Brain pericyte (primary cell): ENCODE measurements around the gene DDAH2.
"Not testable (repeated sequence)": the region's sequence is repeated elsewhere in the genome, so short reads cannot be mapped to it uniquely, and the experiment has no call there.

Experiments
- DNase-seq: peaks from one replicate; pipeline ENCODE4 v3.0.0-alpha.2; 2012; ENCODE audit warnings: low read depth, low spot score

DDAH2 gene

GRCh38 chr6:31713991-31714684 is 15.0 kb downstream of the DDAH2 start:
- DNase-seq, result no peak

GRCh38 chr6:31713465-31713864 is 15.6 kb downstream of the DDAH2 start:
- DNase-seq, result no peak

DNA sequence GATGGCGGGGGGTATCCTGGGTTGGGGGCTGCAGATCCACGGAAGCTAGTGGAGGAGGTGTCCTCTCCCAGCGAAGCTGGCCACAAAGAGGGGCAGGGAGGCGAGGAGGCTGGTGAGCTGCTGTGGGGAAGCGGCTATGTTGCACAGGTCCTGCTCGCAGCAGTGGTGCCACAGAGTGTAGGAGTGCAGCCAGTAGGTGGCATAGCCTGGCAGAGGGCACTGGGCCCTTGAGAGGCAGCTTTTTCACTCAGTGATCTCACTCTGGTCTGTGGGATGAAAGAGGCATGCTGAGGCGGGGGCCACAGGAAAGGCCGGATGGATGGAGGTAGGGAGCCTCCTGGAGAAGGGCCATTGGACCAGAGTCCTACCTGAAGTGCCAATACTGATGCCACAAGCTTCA is 16.8 kb downstream of the DDAH2 start:
- DNase-seq, result no peak

DNA sequence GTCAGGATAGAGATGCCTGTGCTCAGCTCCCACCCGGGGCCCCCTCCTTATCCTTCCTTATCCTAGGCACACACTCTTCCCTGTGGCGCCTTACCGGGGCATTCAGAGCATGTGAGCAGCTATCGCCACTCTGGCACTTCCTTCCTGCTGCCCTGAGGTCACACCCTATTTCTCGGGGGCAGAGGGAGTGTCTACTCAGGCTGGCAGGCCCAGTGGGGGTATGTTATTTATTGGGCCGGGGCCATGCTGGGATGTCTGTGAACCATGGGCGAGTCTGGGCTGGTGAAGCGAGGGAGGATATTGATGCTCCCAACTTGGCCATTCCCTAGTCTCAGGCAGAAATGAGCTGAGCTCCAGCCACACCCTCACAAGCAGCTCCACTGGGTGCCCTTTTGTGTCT is 17.9 kb downstream of the DDAH2 start:
- no peak for DNase-seq

- no peak for DNase-seq
These were observed 18.4 kb downstream of the DDAH2 start for GRCh38 chr6:31710523-31711219.

DNA sequence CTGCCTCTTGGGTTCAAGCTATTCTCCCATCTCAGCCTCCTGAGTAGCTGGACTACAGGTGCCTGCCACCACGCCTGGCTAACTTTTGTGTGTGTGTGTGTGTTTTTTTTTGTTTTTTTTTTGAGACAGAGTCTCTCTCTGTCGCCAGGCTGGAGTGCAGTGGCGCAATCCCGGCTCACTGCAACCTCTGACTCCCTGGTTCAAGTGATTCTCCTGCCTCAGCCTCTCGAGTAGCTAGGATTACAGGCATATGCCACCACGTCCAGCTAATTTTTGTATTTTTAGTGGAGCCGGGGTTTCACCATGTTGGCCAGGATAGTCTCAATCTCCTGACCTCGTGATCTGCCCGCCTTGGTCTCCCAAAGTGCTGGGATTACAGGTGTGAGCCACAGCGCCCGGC is 19.9 kb downstream of the DDAH2 start:
- not testable (repeated sequence) for DNase-seq

GRCh38 chr6:31708224-31708623 is 20.9 kb downstream of the DDAH2 start:
- no peak for DNase-seq

- DNase-seq, result no peak
These were observed 21.4 kb downstream of the DDAH2 start for GRCh38 chr6:31707701-31708100.

- no peak for DNase-seq
These were observed 22.5 kb downstream of the DDAH2 start, which contains the start of gene LY6G6F for GRCh38 chr6:31706599-31706998. Gene LY6G6F (plus strand): TSS chr6:31706866. CDS start chr6:31706907, 41 bp downstream.

DNA sequence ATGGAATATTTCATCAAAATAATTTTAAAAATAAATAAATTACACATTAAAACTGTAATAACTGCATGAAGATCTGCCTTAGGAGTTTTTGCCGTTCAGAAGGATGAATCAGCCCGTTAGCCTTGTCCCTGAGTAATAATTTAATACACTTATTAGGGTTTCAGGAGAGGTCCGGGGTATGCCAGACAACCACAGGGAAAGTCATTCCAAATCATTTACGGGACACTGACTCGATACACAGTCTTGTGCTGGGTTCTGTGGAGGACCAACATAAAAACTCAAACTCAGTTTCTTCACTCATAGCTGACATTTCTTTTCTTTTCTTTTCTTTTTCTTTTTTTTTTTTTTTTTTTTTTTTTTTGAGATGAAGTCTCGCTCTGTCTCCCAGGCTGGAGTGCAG is 23.2 kb downstream of the DDAH2 start:
- no peak for DNase-seq

GRCh38 chr6:31702819-31703716 is 26.0 kb downstream of the DDAH2 start, which contains the start of gene ABHD16A:
Gene ABHD16A (minus strand): TSS chr6:31703324. CDS start chr6:31703281, 43 bp downstream.
- DNase-seq, result peak; percentile 96

DNA sequence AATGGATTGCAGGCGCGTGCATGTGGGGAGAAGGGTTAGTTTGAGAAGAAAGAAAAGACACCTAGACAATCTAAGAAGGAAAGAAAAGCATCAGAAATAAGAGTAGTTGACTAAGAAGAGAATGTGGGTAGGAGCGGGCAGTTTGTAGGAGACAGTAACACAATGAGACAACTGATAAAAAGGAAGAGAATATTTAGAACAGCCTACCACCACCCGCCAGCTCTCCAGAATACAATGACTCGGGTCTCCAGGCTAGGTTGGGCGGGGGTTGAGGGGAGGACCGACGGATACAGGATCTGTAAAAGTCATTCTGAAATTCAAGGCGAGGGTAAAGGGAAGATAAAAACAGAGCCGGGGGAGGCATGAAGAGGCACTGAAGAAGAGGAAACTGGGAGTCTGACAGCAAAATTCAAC is 26.7 kb downstream of the DDAH2 start:
- DNase-seq, result no peak

GRCh38 chr6:31701666-31702404 is 27.3 kb downstream of the DDAH2 start:
- no peak for DNase-seq

GRCh38 chr6:31700740-31701401 is 28.2 kb downstream of the DDAH2 start:
- DNase-seq, result no peak

DNA sequence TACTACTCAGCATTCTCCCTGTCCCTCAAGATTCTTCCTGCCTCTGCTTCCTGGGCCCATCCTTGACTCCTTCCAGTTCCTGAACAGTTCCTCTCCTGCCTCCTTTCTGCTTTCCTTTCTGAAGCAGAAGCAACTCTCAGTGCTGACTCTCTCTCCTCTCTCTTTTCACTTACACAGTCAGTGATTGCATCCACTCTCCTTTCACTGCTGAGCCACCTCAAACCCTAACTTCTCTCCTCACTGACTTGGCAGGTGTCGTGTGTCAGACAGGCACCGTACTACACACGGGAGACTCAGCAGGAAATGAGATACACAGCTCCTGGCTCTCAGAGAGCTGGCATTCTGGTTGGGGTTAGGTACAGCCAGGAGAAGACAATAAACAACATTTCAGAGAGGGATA is 31.5 kb downstream of the DDAH2 start:
- no peak for DNase-seq

GRCh38 chr6:31693535-31693934 is 35.6 kb downstream of the DDAH2 start:
- no peak for DNase-seq

DNA sequence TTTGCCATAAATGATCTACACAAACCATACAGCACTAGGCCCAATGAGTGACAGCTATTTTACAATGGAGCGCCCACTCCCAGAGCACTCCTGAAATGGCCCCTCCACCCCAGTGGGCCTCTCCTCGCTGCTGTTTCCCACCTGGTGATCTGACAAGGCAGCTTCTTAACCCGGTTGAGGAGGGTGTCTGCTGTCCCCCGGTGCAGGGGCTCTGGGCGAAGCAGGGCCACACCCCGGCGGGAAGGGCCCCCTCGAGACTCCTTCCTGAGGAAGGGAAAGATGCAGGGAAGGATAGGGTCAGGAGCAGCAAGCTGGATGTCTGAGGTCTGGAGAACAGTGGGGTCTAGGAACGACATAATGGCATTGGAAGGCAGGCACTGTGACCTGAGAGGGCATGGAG is 36.2 kb downstream of the DDAH2 start:
- DNase-seq, result no peak

GRCh38 chr6:31692353-31692752 is 36.7 kb downstream of the DDAH2 start:
- DNase-seq, result no peak

GRCh38 chr6:31691564-31692108 is 37.5 kb downstream of the DDAH2 start:
- DNase-seq, result no peak

DNA sequence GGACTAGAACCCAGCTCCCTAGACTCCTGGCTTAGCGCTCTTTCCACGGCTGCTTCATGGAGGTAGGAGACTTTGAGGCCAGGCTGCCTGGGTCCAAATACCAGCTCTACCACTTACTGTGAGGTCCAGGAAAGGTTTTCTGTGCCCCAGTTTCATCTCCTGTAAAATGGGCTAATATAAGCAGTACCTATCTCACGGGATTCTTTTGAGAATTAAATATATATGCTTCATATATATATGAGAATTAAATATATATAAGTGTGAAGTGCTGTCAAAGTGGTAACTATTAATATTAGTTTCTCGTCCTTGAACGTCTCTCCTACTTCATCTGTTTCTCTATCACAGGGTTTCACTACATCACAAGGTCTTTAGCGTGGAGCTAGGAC is 38.0 kb downstream of the DDAH2 start:
- no peak for DNase-seq
